Measurements from ENCODE around the gene RBM20. TPM values are rescaled to one million over a fixed set of nuclear protein-coding genes. Genes with fewer than 3 reads are reported as not detected.

Gene RBM20
- total RNA-seq, 1 donor from 2014 or later, result 0.32 TPM

- Histone ChIP-seq H3K4me3 (no peak overlapping the region), H2AFZ (replicated peaks) (no peak overlapping the region), H3K9ac (no peak overlapping the region), H3K27ac (no peak overlapping the region), H3F3A (ENCODE audit: low read depth) (peaks cover 7% of the 10 kb centered on the region), H3K9me3 (ENCODE audit: low read depth) (no peaks in the 10 kb centered on the region), H3K79me2 (ENCODE audit: low read depth) (no peaks in the 10 kb centered on the region), H3K27me3 (no peaks in the 10 kb centered on the region), H3K4me2 (no peak overlapping the region), H3K36me3 (no peaks in the 10 kb centered on the region), H3K4me1 (peaks cover 11% of the 10 kb centered on the region), H4K20me1 (ENCODE audit: low read depth) (no peaks in the 10 kb centered on the region)
- Mint-ChIP-seq H3K27ac (no peak overlapping the region), H3K9me3 (no peaks in the 10 kb centered on the region), H3K4me1 (peaks cover 21% of the 10 kb centered on the region), H3K36me3 (no peaks in the 10 kb centered on the region), H3K4me3 (no peak overlapping the region), H3K27me3 (ENCODE audit: insufficient read depth, low read depth) (peaks cover 11% of the 10 kb centered on the region)
- TF ChIP-seq EZH2phosphoT487 (IDR thresholded peaks at IDR 0.05) (no peak), EZH2 (IDR thresholded peaks at IDR 0.05) (no peak), CTCF (IDR thresholded peaks at IDR 0.05) (no peak)
- no peak for DNase-seq (ENCODE audit: low spot score)
Observed at GRCh38 chr10:110613341-110613995, 30.7 kb upstream of the RBM20 start.

- Histone ChIP-seq H3K4me2 (no peak overlapping the region), H3K36me3 (no peaks in the 10 kb centered on the region), H3K79me2 (ENCODE audit: low read depth) (no peaks in the 10 kb centered on the region), H3K27me3 (no peaks in the 10 kb centered on the region), H3F3A (ENCODE audit: low read depth) (peaks cover 7% of the 10 kb centered on the region), H3K9ac (no peak overlapping the region), H3K27ac (no peak overlapping the region), H3K9me3 (ENCODE audit: low read depth) (no peaks in the 10 kb centered on the region), H2AFZ (replicated peaks) (no peak overlapping the region), H3K4me1 (peaks cover 11% of the 10 kb centered on the region), H4K20me1 (ENCODE audit: low read depth) (no peaks in the 10 kb centered on the region), H3K4me3 (no peak overlapping the region)
- H3K36me3 Mint-ChIP-seq, result no peaks in the 10 kb centered on the region
- H3K4me3 Mint-ChIP-seq, result no peak overlapping the region
- no peak for DNase-seq (ENCODE audit: low spot score)
- no peaks in the 10 kb centered on the region for H3K9me3 Mint-ChIP-seq
- peaks cover 11% of the 10 kb centered on the region for H3K27me3 Mint-ChIP-seq (ENCODE audit: insufficient read depth, low read depth)
- no peak overlapping the region for H3K27ac Mint-ChIP-seq
- H3K4me1 Mint-ChIP-seq, result peaks cover 25% of the 10 kb centered on the region
- TF ChIP-seq EZH2phosphoT487 (IDR thresholded peaks at IDR 0.05), result no peak
- TF ChIP-seq EZH2 (IDR thresholded peaks at IDR 0.05), result no peak
- no peak for TF ChIP-seq CTCF (IDR thresholded peaks at IDR 0.05)
Observed at GRCh38 chr10:110613996-110614495, 30.1 kb upstream of the RBM20 start.

GRCh38 chr10:110615057-110615747 lies 28.9 kb upstream of the RBM20 start:
- H3K4me3 ChIP-seq, result no peak overlapping the region
- H3K79me2 ChIP-seq (ENCODE audit: low read depth), result no peaks in the 10 kb centered on the region
- peaks cover 11% of the 10 kb centered on the region for H3K4me1 ChIP-seq
- H4K20me1 ChIP-seq (ENCODE audit: low read depth), result no peaks in the 10 kb centered on the region
- H3K27ac ChIP-seq, result no peak overlapping the region
- no peak overlapping the region for H3K27ac Mint-ChIP-seq
- no peak overlapping the region for H3K9ac ChIP-seq
- no peak for TF ChIP-seq EZH2phosphoT487 (IDR thresholded peaks at IDR 0.05)
- no peak for TF ChIP-seq EZH2 (IDR thresholded peaks at IDR 0.05)
- TF ChIP-seq CTCF (IDR thresholded peaks at IDR 0.05), result no peak
- H3F3A ChIP-seq (ENCODE audit: low read depth), result no peaks in the 10 kb centered on the region
- H3K4me3 Mint-ChIP-seq, result no peak overlapping the region
- peaks cover 25% of the 10 kb centered on the region for H3K4me1 Mint-ChIP-seq
- no peaks in the 10 kb centered on the region for H3K9me3 ChIP-seq (ENCODE audit: low read depth)
- H3K27me3 ChIP-seq, result no peaks in the 10 kb centered on the region
- DNase-seq (ENCODE audit: low spot score), result no peak
- H2AFZ ChIP-seq (replicated peaks), result no peak overlapping the region
- no peaks in the 10 kb centered on the region for H3K9me3 Mint-ChIP-seq
- H3K36me3 ChIP-seq, result no peaks in the 10 kb centered on the region
- H3K27me3 Mint-ChIP-seq (ENCODE audit: insufficient read depth, low read depth), result peaks cover 11% of the 10 kb centered on the region
- no peaks in the 10 kb centered on the region for H3K36me3 Mint-ChIP-seq
- no peak overlapping the region for H3K4me2 ChIP-seq

All from neural progenitor cell (in vitro differentiated cells).